COLO829 (cell line): ENCODE data around the gene ZNF580.

Source experiments
- DNase-seq: peaks from one replicate; pipeline ENCODE4 v3.0.0; 2012; ENCODE audit warnings: low spot score

ZNF580 gene

DNA sequence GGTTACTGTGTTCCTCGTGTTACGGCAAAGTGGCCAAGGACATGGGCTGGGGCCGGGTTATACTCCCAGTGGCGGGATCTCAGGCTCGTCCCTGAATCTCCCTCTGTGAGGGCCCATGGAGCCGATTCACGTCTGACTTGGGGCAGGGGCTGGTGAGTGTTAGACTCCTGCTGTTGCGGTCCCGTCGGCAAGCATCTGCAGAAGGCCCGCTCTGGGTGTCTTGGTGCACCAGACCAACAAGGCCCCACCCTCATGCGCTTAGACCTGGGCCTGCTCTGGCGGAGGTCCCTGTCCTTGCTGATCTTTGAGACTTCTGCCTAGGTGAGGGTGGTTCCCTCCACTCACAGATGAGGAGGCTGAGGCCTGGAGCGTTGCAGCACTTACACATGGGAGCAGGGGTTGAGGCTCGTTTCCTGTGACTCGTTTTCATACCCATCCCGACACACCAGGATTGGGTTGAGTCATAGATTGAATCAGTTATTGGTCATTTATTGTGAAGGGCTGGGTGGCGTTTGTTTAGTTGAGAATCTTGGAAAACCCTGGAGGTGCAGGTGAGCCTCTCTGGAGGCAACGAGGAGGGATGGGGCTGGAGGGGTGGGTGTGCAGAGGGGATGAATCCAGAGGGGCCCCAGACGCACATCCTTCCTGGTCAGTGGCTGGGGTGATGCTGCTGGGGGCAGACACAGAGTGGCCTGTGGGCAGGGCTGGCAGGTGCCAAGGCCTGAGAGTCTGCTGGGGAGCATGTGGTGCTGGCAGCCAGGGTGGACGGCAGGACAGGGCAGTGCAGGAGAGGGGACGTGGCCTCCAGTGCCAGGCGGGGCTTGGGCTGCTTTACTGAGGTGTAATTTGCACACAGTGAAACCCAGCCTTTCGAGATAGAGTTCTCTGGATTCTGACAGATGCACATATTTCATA, 38.8 kb downstream of the ZNF580 start:
- no peak for DNase-seq

DNA sequence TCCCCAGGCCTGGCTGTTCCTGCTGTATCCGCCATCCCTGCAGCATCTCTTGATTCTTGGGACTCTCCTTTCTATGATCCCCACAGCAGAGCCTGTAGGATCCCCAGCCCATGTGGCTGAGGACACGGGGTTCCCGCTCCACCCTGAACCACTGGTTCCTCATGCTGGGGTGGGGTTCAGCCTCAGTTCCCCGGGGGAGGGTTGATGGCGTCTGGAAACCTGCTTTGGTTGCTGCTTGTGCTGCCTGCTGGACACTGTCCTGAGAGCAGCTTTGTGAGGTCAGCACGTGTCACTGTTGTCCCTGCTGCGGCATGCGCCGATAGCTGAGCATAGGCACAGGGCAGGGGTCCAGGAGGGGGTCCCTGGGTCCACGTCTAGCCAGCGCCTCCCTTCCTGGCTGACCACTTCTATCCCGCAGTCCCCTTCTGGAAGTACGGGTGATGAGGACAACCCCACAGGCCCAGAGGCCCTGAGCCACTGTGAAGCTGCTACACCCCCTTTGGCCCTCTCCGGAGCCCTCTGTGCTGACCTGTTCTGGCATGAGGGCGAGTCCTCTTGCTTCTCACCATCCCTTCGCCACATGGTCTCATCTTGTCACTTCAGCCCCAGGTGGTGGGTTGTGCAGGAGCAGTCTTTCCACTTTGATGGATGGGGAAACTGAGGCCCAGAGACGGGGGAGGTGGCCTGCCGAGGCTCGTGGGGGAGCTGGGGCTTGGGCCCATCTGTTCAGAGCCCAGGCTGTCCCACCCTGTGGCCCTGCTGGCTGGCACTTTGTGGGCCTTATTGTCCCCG, 39.7 kb downstream of the ZNF580 start:
- DNase-seq, result no peak

DNA sequence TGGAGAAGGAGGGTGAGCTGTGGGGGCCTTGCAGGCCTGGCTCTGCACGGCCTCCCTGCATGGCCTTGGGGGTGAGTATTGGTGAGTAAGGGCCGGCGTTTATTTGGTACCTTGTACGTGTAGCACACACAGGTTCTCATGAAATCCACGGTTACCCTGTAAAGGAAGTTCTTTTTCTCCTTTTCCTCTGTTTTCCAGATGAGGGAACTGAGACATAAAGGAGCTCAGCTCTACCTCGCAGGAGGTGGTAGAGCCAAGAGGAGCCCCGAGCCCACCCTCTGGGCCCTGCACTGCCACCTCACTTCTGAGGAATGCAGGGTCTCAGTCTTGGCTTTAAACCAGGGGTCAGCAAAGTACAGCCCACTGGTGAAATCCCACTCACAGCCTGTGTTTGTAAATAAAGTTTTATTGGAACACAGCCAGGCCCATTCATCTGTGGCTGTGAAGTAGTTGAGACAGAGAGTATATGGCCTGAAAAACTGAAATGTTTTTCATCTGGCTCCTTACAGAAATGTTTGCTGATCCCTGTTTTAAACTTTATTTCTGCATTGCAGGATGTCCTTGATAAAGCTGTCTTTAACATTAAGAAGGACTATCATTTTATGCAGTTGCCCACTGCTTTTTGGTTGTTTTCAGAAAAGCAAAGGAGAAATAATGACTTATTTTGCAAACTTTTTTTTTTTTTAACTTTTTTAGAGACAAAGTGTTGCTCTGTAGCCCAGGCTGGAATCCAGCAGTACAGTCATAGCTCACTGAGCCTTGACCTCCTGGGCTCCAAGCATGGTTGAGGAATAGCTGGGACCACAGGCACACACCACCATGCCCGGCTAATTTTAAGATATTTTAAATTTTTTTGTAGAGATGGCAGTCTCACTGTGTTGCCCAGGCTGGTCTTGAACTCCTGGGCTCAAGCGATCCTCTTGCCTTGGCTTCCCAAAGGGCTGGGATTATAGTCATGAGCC, 40.6 kb downstream of the ZNF580 start:
- DNase-seq, result no peak

DNA sequence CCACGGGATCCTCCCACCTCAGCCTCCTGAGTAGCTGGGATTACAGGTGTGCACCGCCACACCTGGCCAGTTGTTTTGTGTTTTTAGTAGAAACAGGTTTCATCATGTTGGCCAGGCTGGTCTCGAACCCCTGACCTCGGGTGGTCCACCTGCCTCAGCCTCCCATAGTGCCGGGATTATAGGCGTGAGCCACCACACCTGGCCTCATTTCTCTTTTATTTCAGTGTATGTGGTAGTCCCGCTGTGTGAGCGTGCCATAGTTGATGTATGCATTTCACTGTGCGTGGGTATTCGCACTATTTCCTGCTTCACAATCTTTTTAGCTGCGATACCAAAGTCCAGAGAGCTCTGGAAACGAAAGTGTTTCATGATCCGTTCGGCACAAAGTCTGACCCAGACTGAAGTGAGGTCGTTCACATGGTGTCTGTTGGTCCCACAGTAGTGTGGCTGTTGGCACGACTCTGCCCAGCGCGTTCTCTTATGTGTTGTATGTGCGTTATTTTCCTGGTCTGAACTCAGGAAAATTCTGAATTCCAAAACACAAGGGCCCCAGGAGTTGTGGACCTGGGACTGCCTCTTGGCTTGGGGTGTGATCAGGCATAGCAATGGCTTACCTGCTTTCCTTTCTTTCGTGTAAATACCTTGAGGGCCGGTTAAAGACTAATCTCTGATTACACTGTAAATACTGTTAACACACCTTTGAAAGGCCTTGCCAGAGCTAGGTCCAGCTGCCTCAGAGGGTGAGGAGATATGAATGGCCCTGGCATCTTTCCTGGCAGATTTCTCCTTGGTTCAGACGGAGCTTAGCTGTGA, 42.9 kb downstream of the ZNF580 start:
- DNase-seq, result no peak

DNA sequence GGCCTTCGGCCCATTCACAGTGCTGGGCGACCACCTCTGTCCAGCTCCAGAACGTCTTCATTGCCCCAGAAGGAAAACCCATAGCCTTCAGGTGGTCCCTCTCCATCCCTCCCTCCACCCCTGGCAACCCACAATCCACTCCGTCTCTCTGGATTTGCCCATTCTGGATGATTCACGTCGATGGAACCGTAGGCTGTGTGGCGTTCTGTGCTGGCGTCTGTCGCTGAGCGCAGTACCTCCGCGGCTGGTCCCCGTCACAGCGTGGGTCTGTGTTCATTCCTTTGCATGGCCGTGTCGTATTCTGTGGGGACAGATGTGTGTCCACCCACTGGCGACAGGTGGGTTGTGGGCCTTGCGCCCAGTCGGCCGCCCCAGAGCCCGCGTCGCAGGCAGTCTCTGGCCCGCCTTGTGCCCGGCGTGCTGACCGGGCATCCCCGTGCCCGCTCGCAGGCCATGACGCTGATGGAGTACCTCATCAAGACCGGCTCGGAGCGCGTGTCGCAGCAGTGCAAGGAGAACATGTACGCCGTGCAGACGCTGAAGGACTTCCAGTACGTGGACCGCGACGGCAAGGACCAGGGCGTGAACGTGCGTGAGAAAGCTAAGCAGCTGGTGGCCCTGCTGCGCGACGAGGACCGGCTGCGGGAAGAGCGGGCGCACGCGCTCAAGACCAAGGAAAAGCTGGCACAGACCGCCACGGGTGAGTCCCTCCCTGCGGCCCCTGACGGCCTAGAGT, 44.3 kb downstream of the ZNF580 start:
- no peak for DNase-seq

DNA sequence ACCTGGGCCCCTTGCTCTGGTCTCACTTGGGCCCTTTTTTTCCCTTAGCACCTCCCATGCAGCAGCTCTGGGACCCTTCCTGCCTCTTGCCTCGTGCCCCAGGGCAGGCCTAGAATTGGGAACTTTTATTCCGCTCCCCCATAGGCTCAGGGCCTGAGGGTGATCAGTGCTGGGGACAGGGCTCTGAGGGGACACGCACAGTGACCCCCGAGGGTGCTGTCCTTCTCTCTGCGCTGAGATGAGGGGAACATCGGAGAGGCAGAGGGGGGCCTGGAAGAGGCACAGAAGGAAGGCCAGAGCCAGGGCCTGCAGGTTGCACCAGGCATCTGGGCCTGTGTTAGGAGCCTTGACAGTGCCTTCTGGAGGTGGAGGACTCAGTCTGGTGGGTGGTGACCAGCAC, 45.0 kb downstream of the ZNF580 start:
- no peak for DNase-seq

DNA sequence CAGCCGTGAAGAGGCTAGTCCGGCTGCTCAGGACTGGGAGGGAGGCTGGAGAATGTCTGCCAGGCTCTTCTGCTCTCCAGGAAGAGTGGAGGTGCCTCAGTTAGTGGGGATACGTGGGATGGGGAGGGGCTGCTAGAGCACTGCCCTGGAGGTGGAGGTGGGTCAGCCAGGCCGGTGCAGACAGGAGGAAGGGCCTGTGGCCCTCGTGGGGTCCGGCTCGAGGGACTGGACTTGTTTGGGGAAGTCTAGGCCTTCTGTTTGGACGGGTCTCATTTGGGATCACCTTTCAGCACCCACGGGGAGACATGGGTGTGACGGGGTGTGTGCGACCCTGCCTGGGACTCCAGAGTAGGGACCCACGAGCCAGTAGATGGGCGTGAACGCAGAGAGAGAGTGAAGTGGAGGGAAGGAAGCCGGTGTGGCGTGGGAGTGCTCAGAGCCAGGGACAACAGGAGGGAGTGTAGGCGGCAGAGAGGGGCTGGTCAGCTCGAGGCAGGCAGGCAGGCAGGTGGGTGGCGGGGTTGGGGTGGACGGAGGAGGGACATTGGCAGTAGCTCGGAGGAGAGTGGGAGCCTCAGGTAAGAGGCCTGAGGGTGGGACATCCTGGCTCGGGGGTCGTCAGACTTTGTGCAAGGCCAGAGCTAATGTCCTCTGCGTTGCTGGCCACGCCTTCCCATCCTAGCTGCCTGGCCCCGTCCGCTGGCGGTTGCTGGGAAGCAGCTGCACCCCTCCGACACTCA, 45.7 kb downstream of the ZNF580 start:
- DNase-seq, result no peak

DNA sequence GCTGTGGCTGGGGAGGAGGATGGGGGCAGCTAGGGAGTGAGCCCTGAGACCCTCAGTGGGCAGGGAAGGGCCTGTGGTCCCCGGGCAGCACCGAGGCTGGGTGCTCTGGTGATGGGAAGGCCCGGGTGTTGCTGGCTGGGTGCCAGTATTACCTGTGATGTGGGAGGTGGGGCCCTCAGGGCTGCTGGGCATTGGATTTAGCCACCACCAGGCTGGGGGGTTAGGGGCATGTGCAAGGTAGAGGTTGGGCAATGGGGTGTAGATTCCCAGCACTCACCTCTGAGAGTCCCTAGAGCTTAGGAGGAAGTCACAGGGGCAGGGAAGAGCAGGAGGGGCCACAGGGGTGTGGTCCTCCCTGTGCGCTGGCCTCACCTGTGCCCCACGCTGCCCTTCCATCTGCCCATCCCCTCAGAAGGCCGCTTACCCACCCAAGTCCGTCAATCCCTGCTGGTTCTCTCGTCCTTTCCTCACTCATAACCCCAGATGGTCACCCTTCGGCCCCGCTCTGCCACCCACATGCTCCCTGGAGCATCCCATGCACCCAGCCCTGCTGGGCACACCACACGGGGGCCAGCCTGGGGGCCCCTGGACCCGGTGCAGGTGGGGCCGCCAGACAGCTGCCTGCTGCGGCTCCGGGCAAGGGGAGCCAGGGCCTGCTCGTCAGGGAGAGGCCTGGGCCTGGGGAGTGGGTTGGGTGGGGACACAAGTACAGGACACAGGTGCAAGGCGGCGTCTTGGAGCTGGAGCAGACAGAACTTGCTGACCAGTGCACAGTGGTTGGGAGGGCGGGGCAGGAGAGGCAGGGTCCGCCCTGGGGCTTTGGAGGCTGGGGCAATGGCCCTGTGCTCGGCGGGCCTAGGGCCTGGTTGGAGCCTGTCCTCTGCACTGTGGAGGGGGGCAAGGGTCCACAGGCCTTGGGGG, 46.7 kb downstream of the ZNF580 start:
- DNase-seq, result no peak

DNA sequence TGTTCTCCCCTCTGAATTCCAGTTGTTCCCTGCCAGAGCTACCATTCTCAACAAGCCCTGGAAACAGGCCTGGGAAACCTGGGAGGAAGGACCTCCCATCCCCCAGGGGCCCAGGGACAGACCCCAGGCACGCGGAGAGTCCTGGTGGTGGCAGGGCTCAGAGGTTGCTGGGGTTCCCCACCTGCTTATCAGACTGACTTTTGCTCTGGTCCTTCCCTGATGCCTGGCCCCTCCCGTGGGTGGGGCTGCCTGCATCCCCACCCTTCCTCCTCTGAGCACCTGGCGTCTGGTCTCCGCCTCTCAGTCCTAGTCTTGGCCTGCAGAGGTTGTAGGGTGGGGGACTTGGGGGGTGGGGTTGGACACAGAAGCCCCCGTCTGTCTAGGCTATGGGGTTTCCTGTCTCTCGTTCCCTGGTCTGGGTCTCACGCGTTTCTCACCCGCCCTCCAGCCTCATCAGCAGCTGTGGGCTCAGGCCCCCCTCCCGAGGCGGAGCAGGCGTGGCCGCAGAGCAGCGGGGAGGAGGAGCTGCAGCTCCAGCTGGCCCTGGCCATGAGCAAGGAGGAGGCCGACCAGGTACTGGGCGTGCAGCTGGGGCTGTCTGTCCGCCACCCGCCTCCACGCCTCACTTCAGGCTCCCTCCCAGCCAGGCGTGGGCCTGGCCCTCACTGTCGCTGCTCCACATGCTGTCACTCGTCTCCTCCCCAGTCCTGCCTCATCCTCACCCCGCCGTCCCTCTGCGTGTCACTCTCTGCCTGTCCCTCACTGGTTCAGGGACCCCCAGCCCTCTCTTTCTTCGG, 47.8 kb downstream of the ZNF580 start:
- no peak for DNase-seq

DNA sequence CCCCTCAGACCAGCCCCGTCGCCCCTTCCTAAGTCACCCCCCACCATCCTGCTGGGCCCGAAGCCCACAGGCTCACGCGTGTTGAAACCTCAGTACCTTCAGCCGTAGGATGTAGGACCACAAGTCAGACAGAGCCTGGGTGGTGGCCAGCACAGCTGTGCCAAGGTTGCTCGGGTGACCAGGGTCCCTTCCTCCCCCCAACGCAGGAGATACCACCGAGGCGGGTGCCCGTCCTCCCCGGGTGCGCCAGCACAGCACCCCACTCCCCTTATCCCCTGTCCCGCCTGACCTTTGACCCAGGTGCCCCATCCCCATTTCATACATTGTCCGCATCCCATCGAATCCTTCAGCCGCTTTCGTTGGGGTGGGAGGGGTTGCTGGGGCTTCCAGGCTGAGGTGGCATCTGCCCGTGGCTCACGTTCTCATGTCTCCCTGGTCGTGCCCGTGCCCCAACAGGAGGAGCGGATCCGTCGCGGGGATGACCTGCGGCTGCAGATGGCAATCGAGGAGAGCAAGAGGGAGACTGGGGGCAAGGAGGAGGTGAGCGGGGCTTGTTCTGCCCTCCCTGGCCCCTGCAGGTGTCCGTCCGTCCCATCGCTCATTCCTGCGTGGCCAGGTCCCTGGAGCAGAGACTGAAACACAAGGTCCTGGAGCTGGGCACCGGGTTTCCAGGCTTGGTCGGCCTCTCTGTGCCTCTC, 48.8 kb downstream of the ZNF580 start:
- DNase-seq, result no peak

DNA sequence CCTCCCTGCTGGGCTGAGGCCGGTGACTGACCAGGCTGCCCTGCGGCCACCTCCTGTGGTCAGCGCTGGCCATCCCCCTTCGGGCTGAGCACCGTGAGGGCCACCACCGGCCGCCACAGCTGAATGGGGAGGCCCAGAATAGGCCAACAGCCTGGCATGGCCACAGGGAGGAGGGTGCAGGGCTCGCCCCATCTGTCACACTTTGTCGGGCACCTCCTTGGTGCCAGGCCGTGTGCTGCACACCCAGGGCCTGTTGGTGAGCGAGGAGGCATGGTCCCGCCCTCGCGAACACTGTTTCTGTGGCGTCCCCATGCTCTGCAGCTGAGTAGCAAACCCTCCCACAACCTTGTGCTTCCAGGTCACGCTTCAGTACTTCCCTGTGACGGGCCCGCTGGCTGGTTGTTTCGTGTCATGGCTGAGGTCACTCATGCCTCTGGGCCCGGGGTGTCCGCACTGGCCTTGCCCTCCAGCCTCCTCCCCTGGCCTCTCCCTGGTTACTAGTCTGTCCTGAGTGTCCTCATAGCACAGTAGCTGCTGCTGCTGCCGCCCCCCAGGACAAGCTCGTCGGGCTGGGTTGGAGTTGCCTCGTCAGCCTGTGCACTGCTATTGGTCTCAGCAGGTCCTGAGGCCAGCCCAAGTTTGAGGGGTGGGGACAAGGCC, 49.4 kb downstream of the ZNF580 start:
- no peak for DNase-seq

DNA sequence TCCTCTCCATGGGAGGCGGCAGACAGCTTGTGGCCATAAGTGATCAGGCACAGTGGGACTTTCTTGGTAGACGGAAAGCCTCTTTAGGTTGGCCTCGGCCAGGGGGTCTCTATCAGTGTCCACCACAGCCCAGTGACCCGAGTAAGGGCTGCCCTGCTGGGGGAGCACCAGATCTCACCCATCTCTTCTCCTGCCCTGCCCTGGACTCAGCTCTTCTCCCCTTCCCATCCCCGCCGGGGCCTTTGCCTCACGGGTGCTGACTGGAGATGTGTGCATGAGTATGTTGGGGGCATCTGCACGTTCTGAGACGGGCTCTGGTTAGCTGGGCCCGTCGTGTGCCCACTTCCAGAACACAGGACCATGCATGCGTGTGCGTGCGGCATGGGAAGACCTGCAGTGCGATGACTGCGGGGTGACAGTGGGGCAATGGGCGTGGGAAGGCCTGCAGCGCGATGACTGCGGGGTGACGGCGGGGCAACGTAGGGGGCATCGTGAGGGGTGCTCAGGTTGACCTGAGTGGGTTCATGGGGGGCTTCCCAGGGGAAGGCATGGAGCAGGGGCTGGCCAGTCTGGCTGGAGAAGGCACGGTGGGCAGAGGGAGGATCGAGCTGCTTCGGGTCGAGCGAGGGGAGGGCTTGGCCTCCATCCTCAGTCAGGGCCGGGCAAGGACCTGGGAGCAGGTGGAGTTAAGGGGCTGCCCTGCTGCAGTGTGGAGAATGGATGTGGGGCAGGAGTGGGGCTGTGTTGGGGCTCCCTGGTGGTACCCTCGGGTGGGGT, 50.2 kb downstream of the ZNF580 start:
- DNase-seq, result no peak

DNA sequence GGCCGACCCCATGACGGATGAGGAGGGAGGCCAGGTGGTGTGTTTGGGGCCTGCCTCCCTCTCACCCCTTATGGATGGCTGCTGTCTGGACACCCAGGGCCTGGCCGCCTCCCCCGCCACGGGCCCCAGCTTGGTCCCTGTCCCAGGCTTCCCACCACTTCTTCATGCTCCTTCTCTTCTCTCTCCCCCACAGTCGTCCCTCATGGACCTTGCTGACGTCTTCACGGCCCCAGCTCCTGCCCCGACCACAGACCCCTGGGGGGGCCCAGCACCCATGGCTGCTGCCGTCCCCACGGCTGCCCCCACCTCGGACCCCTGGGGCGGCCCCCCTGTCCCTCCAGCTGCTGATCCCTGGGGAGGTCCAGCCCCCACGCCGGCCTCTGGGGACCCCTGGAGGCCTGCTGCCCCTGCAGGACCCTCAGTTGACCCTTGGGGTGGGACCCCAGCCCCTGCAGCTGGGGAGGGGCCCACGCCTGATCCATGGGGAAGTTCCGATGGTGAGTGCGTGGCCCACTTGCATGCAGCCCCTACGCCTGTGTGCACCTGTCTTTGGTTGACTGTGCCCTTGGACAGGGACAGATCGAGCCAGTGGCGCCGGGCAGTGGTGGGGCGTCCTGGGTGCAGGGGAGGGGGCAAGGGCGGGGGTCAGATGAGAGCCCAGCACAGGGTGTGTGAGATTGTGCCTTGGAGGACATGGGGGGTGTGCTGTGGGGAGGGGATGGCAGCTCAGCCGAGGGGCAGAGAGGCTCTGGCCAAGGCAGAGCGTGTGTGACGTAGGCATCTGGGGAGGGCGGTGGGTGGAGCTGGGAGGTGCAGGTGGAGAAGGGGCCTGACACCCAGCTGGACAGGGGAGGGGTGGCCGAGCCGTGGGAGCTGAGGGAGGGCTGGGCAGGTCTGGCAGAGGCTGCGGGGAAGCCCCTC, 51.0 kb downstream of the ZNF580 start:
- DNase-seq, result no peak

DNA sequence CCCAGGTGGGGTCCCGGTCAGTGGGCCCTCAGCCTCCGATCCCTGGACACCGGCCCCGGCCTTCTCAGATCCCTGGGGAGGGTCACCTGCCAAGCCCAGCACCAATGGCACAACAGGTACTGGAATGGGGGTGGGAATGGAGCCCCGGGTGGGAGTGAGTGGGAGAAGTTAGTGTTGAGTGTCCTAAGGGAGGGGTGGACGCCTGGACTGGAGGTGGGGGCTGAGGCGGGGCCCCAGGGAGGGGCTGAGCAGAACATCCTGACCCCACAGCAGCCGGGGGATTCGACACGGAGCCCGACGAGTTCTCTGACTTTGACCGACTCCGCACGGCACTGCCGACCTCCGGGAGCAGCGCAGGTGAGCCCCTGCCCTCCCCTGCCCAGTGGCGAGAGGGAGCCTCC, 51.9 kb downstream of the ZNF580 start:
- DNase-seq, result no peak
